C4-2B (cell line): ENCODE results near the gene PKD1L1.
"Not testable (repeated sequence)": the region's sequence is repeated elsewhere in the genome, so short reads cannot be mapped to it uniquely, and the experiment has no call there.

Experiments
- H3K27ac ChIP-seq: fragments of 450-650 bp; 2 replicates; pipeline ENCODE4 v1.5.1; 2017
- CTCF ChIP-seq: fragments of 450-650 bp; conservative IDR thresholded peaks from 2 replicates; pipeline ENCODE4 v1.5.1; 2017; ENCODE audit warnings: mild to moderate bottlenecking
- ZFX ChIP-seq: fragments of 450-650 bp; IDR thresholded peaks from 2 replicates; pipeline ENCODE4 v1.6.1; 2017

Gene PKD1L1

GRCh38 chr7:47935336-47935735, 12.9 kb downstream of the PKD1L1 start:
- no peak overlapping the region for H3K27ac ChIP-seq
- TF ChIP-seq ZFX = no peak
- no peak for TF ChIP-seq CTCF

- H3K27ac ChIP-seq = no peak overlapping the region
- TF ChIP-seq ZFX (no peak), CTCF (no peak)
Measured at GRCh38 chr7:47934831-47935230, 13.4 kb downstream of the PKD1L1 start.

- no peak for TF ChIP-seq CTCF
- TF ChIP-seq ZFX = no peak
- H3K27ac ChIP-seq = no peak overlapping the region
Measured at GRCh38 chr7:47933215-47933614, 15.1 kb downstream of the PKD1L1 start.

GRCh38 chr7:47932466-47933037, 15.7 kb downstream of the PKD1L1 start:
- TF ChIP-seq CTCF (no peak), ZFX (no peak)
- H3K27ac ChIP-seq = no peak overlapping the region

- TF ChIP-seq CTCF (no peak), ZFX (no peak)
- no peak overlapping the region for H3K27ac ChIP-seq
Measured at GRCh38 chr7:47932016-47932415, 16.2 kb downstream of the PKD1L1 start.

GRCh38 chr7:47931005-47932004, 17.0 kb downstream of the PKD1L1 start:
- TF ChIP-seq CTCF (no peak), ZFX (no peak)
- no peak overlapping the region for H3K27ac ChIP-seq

- TF ChIP-seq ZFX = no peak
- no peak for TF ChIP-seq CTCF
- no peak overlapping the region for H3K27ac ChIP-seq
Measured at GRCh38 chr7:47924266-47924665, 24.0 kb downstream of the PKD1L1 start.

GRCh38 chr7:47923081-47923875, 25.0 kb downstream of the PKD1L1 start:
- H3K27ac ChIP-seq = not testable (repeated sequence)

GRCh38 chr7:47916514-47916913, 31.8 kb downstream of the PKD1L1 start:
- not testable (repeated sequence) for H3K27ac ChIP-seq
